ENCODE results near the gene PLEKHA1.

GRCh38 chr10:122446668-122447423 lies 72.3 kb downstream of the PLEKHA1 start:
- TF ChIP-seq CTCF (IDR thresholded peaks at IDR 0.05; ENCODE audit: insufficient read depth, low read length, poor library complexity, severe bottlenecking) (no peak), EZH2phosphoT487 (conservative IDR thresholded peaks at IDR 0.05; ENCODE audit: low read length) (no peak)

Data from SU-DHL-6 (cell line).